Prostate gland (tissue), 2 donors: ENCODE results near the gene PRKACB. TPM values are rescaled to one million over a fixed set of nuclear protein-coding genes. Genes with fewer than 3 reads are reported as not detected.

Experiments used
- DNase-seq: peaks from one replicate; pipeline ENCODE4 v3.0.0-alpha.2; 2019; ENCODE audit warnings: low spot score
- H3K27ac ChIP-seq, 2 donors: fragments of 200-600 bp; sonication (generic); 2 replicates each; pipeline ENCODE4 v1.5.1; 2017 to 2019
- H3K27me3 ChIP-seq: fragments of 200-600 bp; sonication (generic); replicated peaks from 2 replicates; pipeline ENCODE4 v1.5.1; 2019; ENCODE audit not compliant: insufficient read depth
- H3K36me3 ChIP-seq, 2 donors: fragments of 200-600 bp; sonication (generic); 1 replicate in 1 of 2; 2 replicates in 1 of 2; pipeline versions ENCODE4 v1.5.1 to v1.8.1; 2017 to 2019
- H3K4me1 ChIP-seq: fragments of 200-600 bp; sonication (generic); replicated peaks from 2 replicates; pipeline ENCODE4 v1.5.1; 2019
- H3K4me3 ChIP-seq, 2 donors: fragments of 200-600 bp; sonication (generic); 2 replicates each; pipeline ENCODE4 v1.5.1; 2017 to 2019
- H3K9me3 ChIP-seq: fragments of 200-600 bp; sonication (generic); 2 replicates; pipeline ENCODE4 v1.5.1; 2017
- CTCF ChIP-seq, 4 experiments: fragments of 200-600 bp in 2 of 4; fragments of 450-650 bp in 2 of 4; sonication (generic) in 2 of 4; IDR thresholded peaks; 1 replicate in 3 of 4; 2 replicates in 1 of 4; pipeline ENCODE4 v1.5.1; 2016 to 2019; ENCODE audit warnings: antibody characterized with exemption in 4 of 4, mild to moderate bottlenecking in 2 of 4, moderate library complexity in 2 of 4
- POLR2A ChIP-seq: fragments of 450-650 bp; IDR thresholded peaks from one replicate; pipeline ENCODE4 v1.6.1; 2016; ENCODE audit warnings: antibody characterized with exemption, mild to moderate bottlenecking
- POLR2AphosphoS5 ChIP-seq: sonication (generic); formaldehyde crosslinking; IDR thresholded peaks from one replicate; pipeline ENCODE4 v1.6.1; 2017; ENCODE audit warnings: antibody characterized with exemption
- WGBS: methylation state at CpG from one replicate; pipeline ENCODE4 v1.1.5; 2018; 5-methylcytosine and 5-hydroxymethylcytosine counted together
- intact Hi-C: fragments of 100-400 bp; cut with DNase I; formaldehyde crosslinking; loops from one replicate; pipeline ENCODE4 v1.14.2; 2022
- total RNA-seq, 2 donors: library from RNA; depleted of rRNA; stranded (reverse); fragments of >200 nt; gene quantifications; one replicate each; pipeline ENCODE4 v1.1.0, GENCODE V29; 2016

PRKACB gene
- total RNA-seq, 2 donors from 2014 or later: 24.7 to 29.3 TPM

GRCh38 chr1:84116558-84116957, 27.5 kb upstream of the PRKACB start:
- DNase-seq: no peak
- H3K4me3 ChIP-seq: no peak overlapping the region
- no peak overlapping the region for H3K27ac ChIP-seq
- no peak for TF ChIP-seq CTCF (IDR thresholded peaks at IDR 0.05)
- no peak for TF ChIP-seq POLR2A
- no peak for TF ChIP-seq POLR2AphosphoS5
- no peaks in the 10 kb centered on the region for H3K36me3 ChIP-seq
- WGBS: 76% methylated on average over 2 of the region's 2 CpGs
- intact Hi-C loops: no loop called here
- H3K27me3 ChIP-seq: no peaks in the 10 kb centered on the region
- no peaks in the 10 kb centered on the region for H3K9me3 ChIP-seq
- no peaks in the 10 kb centered on the region for H3K4me1 ChIP-seq

- 100% methylated on average over 1 of the region's 1 CpG for WGBS
- DNase-seq: no peak
- Histone ChIP-seq H3K36me3 (no peaks in the 10 kb centered on the region), H3K9me3 (no peaks in the 10 kb centered on the region), H3K4me3 (no peak overlapping the region), H3K27me3 (no peaks in the 10 kb centered on the region), H3K27ac (no peak overlapping the region), H3K4me1 (no peaks in the 10 kb centered on the region)
- no peak for TF ChIP-seq POLR2AphosphoS5
- no peak for TF ChIP-seq POLR2A
- TF ChIP-seq CTCF (IDR thresholded peaks at IDR 0.05): no peak
- intact Hi-C loops: no loop called here
These were observed 26.2 kb upstream of the PRKACB start for GRCh38 chr1:84117868-84118267.

- 85% methylated on average over 1 of the region's 1 CpG for WGBS
- no peaks in the 10 kb centered on the region for H3K27me3 ChIP-seq
- H3K36me3 ChIP-seq: no peaks in the 10 kb centered on the region
- intact Hi-C loops: loop anchor here (5.0 kb wide), 2 partner anchors 124 to 189 kb away; partner anchors contain the start of gene TTLL7
- H3K27ac ChIP-seq: no peak overlapping the region
- H3K4me3 ChIP-seq: no peak overlapping the region
- DNase-seq: no peak
- H3K9me3 ChIP-seq: no peaks in the 10 kb centered on the region
- no peaks in the 10 kb centered on the region for H3K4me1 ChIP-seq
- TF ChIP-seq POLR2AphosphoS5 (no peak), CTCF (IDR thresholded peaks at IDR 0.05) (no peak)
These were observed 22.7 kb upstream of the PRKACB start for GRCh38 chr1:84121360-84121759.

- H3K4me1 ChIP-seq: no peaks in the 10 kb centered on the region
- peak; percentile 48 for DNase-seq
These were observed 21.2 kb upstream of the PRKACB start for GRCh38 chr1:84122780-84123382.

More at GRCh38 chr1:84122780-84123382, 21.2 kb upstream of the PRKACB start:
- TF ChIP-seq POLR2A (no peak), CTCF (IDR thresholded peaks at IDR 0.05) (peak; percentile 29 to 72 (median 58))
- Histone ChIP-seq H3K36me3 (no peaks in the 10 kb centered on the region), H3K4me3 (no peak overlapping the region), H3K27me3 (no peaks in the 10 kb centered on the region), H3K27ac (no peak overlapping the region), H3K9me3 (no peaks in the 10 kb centered on the region)
- intact Hi-C loops: loop anchor here (5.0 kb wide), 2 partner anchors 126 to 191 kb away; partner anchors contain the start of gene TTLL7
- 6% methylated on average over 2 of the region's 2 CpGs for WGBS
